ENCODE measurements around the gene PRAMEF18.
"Not testable (repeated sequence)": the region's sequence is repeated elsewhere in the genome, so short reads cannot be mapped to it uniquely, and the experiment has no call there.

PRAMEF18 gene, protein sequence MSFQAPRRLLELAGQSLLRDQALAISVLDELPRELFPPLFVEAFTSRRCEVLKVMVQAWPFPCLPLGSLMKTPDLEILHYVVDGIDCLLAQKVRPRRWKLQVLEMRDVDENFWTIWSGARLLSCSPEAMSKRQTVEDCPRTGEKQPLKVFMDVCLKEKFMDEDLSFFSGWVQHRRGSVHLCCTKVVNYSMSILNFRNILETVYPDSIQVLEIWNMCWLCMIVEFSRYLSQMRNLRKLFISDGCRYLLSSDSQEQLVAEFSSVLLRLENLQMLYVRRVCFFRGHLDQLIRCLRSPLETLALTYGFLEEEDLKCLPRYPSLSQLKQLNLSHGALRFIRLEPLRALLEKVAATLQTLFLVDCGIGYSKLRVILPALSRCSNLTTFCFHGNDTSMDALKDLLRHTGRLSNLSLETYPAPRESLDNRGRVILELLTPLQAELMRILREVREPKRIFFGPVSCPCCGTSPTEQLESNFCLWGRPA

DNA sequence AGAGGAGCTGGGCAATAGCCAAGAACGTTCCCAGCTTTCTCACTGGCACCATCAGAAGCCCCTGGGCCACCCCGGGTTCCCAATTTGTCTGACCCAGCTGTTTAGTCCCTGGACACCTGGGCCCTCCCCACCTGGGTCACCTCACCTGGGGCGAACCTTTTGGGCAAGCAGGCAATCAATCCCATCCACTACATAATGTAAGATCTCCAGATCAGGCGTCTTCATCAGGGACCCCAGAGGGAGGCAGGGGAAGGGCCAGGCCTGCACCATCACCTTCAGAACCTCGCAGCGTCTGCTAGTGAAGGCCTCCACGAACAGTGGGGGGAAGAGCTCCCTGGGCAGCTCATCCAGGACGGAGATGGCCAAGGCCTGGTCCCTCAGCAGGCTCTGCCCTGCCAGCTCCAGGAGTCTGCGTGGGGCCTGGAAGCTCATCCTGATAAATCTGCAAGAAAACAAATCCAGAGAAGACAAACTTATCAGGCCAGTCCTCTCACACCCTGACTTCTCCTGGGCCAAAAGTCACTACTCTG lies at the start of gene PRAMEF18:
PRAMEF18 (minus strand) TSS at position 480 of the 530 bp plus-strand sequence; CDS start at position 432, 48 bp downstream.
- not testable (repeated sequence) for DNase-seq

DNA sequence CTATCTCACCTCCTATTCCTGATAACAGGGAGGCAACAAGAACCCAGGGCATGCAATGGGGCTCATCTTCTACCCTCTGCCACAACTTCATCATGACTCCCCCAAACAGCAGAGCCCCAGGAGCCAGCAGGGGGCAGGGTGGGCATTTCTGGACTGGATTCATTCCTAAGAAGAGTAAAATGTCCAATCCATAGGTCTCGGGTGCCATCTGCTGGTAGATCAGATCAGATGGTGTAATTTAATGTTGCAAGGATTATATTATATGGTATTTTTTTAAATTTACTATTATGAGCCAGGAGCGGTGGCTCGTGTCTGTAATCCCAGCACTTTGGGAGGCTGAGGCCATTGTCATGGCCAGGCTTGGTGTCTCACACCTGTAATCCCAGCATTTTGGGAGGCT lies 39.2 kb upstream of the PRAMEF18 start:
- not testable (repeated sequence) for DNase-seq

DNA sequence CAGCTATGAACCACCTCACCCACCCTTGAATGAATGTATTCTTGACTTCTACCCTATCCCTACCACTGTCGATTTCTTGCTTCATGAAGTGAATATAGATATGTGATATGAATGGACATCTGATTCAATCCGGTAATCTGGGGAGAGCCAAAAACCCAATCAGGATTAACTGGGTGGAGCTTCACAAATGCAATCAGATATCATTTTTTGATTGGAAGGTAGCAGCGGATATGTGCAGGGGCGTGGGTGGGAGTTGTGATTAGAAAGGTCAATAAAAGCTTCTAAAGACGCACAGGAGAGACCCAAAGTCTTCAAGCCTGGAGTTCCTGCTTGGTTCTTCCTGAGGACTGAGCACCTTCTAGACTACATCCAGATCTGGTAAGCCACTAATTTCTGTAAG lies 27.9 kb upstream of the PRAMEF18 start, which contains the start of gene PRAMEF5:
PRAMEF5 (plus strand) TSS at position 301 of the 400 bp plus-strand sequence. CDS start 5,071 bp downstream, outside the sequence.
- DNase-seq = not testable (repeated sequence)

DNA sequence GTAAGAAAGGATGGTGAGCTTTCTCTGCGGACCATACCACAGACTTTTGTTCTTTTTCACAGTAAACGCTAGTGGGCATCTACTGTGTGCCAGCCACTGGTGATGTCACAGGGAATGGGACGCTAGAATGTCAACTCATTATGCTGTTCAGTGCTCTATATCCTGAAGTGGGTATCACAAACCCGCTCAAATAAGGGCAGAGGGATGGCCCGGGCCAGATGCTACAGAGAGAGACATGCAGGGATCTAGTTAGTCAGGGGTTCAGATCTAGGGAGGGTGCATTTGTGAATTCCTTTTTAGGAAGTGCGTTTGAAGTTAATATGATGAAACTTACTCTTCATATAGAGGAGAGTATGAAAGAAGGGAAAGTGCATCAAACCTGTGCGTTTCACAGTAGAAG lies 21.2 kb upstream of the PRAMEF18 start:
- not testable (repeated sequence) for DNase-seq

DNA sequence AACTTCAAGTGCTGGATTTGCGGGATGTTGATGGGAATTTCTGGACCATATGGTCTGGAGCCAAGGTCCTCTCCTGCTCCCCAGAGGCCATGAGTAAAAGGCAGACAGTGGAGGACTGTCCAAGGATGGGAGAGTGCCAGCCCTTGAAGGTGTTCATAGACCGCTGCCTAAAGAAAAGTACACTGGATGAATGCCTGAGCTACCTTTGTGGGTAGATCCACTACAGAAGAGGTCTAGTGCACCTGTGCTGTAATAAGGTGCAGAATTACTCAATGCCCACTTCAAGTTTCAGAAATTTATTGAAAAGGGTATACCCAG lies 20.6 kb upstream of the PRAMEF18 start:
- DNase-seq = not testable (repeated sequence)

DNA sequence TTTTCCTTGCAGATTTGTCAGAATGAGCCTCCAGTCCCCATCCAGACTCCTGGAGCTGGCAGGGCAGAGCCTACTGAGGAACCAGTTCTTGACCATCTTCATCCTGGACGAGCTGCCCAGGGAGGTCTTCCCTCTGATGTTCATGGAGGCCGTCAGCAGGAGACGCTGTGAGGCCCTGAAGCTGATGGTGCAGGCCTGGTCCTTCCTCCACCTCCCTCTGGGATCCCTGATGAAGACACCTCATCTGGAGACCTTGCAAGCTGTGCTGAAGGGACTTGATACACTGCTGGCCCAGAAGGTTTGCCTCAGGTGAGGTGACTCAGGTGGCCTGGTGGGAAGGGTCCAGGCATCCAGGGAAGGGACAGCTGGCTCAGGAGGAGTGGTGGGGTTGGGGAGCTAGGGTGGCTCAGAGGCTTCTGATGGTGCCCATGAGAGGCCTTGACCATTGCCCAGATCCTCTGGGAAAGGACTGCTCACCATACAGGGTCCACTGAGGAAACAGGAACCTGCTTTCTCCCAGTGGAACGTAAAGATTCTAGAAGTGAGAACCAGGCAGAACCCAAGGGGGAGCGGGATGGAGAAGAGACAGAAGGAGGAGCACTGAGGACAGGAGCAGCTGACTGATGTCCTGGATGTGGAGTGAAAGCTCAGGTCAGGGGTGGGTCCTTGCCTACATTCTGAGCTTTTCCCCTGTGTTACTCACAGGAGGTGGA lies 20.0 kb upstream of the PRAMEF18 start:
- not testable (repeated sequence) for DNase-seq

DNA sequence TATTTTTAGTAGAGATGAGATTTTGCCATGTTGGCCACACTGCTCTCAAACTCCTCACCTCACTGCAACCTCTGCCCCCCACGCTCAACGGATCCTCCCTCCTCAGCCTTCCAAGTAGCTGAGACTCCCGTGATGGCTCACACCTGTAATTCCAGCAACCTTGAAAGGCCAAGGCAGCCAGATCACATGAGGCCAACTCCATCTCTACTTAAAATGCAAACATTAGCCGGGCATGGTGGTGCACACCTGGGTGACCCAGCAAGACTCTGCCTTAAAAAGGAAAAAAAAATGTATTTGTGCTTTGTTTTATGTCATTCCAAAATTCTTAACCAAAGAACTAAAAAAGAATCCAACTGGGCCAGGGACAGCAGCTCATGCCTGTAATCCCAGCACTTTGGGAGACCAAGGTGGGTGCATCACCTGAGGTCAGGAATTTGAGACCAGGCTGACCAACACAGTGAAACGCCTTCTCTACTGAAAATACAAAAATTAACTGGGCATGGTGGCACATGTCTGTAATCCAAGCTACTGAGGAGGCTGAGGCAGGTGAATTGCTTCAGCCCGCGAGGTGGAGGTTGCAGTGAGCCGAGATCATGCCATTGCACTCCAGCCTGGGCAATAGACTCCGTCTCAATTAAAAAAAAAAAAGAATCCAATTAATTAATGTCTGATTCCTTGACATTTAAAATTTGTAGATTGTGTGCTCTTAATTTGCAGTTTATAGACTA lies 17.7 kb upstream of the PRAMEF18 start:
- not testable (repeated sequence) for DNase-seq

DNA sequence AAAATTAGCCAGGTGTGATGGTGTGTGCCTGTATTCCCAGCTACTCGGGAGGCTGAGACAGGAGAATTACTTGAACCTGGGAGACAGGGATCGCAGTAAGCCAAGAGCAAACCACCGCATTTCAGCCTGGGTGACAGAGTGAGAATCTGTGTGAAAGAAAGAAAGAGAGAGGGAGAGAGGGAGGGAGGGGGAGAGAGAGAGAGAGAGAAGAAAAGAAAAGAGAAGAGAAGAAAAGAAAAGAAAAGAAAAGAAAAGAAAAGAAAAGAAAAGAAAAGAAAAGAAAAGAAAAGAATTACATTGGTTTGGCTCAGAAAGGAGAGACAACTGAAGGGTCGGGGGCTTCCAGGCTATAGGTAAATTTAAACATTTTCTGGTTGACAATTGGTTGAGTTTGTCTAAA lies 13.7 kb upstream of the PRAMEF18 start:
- not testable (repeated sequence) for DNase-seq

DNA sequence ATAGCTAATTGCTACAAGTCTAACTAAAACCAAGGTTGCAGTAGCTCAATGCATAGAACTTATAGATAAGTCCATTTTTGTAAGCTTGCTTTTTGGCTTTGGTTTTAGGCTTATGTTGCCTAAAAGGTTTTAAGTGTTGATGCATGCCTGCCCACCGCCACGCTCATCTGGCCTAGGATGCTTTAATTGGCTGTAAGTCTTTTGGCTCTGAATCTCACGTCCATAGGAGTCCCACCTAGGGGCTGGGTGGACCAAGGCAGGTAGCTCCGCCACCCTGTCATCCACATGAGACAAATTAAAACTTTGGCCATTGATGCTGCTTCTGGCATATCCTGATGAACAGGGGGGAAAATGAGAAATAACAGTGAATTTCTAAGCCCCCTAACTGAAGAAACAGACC lies 11.6 kb upstream of the PRAMEF18 start:
- not testable (repeated sequence) for DNase-seq

DNA sequence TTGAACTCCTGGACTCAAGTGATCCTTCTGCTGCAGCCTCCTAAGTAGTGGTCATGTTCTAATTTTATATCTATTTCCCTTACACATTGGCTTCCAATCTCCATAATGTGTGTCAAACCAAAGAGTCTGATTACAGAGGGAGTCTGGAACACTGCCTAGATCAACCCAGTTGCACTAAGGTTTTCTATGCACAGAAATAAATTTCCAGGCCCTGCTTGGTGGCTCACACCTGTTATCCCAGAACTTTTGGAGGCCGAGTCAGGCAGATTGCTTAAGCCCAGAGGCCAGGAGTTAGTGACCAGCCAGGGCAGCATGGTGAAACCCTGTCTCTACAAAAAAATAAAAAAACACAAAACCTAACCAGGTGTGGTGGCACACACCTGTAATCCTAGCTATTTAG lies 8.1 kb upstream of the PRAMEF18 start:
- DNase-seq = not testable (repeated sequence)

DNA sequence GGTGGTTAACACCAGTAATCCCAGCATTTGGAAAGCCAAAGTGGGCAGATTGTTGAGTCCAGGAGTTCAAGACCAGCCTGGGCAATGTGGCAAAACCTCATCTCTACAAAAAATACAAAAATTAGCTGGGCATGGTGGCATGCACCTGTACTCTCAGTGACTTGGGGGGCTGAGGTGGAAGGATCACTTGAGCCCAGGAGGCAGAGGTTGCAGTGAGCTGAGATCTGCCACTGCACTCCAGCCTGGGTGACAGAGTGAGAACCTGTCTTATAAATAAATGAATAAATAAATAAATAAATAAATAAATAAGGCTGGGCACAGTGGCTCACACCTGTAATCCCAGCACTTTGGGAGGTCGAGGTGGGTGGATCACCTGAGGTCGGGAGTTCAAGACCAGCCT lies 6.1 kb upstream of the PRAMEF18 start:
- DNase-seq = not testable (repeated sequence)

DNA sequence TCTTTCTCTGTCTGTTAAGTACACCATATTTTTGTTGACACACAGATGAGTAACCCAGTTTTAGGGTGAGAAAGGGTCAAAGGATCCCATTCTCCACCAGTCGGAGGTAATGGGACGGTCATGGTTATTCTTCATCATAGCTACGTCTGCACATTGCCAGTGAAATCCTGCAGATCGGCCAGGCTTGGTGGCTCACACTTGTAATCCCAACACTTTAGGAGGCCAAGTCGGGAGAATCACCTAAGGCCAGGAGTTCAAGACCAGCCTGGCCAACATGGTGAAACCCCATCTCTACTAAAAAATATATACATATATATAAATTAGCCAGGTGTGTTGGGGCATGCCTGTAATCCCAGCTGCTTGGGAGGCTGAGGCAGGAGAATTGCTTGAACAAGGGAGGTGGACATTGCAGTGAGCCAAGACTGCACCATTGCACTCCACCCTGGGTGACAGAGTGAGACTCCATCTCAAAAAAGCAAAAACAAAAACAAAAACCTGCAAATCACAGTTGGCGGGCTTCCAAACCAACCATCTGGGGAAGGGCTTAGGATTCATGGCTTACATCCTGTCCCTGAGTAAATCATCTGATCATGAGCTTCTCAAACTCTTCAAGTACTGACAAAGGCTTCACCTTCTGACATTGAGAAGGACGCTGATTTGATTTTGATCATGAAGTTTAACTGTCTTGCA lies 5.3 kb upstream of the PRAMEF18 start:
- not testable (repeated sequence) for DNase-seq

DNA sequence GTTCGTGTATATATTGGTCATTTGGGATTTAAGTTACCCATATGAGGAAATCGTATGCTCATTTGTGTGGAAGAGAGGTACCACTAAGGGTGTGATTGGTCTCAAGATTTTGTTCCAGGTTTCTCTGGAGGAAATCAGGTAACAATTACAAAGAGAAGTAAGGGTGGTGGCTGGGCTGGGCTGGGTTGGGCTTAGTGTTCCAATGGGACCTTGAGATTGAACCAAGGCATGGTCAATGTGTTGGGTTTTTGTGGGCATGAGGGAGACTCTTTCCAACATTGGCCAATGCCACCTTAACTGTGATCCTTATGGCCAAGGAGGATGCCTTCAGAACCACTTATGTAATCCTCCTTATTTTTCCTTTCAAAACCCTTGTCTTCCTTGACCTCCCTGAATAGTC lies 4.6 kb upstream of the PRAMEF18 start:
- not testable (repeated sequence) for DNase-seq

DNA sequence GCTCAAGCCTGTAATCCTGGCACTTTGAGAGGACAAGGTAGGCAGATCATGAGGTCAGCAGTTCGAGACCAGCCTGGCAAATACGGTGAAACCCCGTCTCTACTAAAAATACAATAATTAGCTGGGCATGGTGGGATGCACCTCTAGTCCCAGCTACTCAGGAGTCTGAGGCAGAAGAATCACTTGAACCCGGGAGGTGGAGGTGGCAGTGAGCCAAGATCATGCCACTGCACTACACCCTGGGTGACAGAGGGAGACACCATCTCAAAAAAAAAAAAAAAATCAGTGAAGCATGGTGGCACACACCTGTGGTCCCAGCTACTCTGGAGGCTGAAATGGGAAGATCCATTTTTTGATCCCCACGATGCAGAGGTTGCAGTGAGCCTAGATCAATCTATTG lies 4.1 kb upstream of the PRAMEF18 start:
- DNase-seq = not testable (repeated sequence)

DNA sequence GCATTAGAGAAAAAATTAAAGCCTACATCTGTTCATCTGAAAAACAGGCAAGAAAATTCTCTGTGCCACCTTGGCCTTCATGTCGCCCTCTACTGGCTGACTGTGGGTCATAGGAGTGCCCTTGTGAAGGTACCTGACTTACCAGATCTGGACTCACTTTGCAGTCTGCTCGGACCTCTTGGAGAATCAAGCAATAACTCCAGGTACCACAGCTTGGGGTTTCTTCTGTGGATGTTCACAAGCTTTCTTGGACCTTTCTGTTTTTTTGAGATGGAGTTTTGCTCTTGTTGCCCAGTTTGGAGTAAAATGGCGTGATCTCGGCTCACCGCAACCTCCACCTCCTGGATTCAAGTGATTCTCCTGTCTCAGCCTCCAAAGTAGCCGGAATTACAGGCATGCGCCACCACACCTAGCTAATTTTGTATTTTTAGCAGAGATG lies 2.4 kb upstream of the PRAMEF18 start:
- no peak for DNase-seq

DNA sequence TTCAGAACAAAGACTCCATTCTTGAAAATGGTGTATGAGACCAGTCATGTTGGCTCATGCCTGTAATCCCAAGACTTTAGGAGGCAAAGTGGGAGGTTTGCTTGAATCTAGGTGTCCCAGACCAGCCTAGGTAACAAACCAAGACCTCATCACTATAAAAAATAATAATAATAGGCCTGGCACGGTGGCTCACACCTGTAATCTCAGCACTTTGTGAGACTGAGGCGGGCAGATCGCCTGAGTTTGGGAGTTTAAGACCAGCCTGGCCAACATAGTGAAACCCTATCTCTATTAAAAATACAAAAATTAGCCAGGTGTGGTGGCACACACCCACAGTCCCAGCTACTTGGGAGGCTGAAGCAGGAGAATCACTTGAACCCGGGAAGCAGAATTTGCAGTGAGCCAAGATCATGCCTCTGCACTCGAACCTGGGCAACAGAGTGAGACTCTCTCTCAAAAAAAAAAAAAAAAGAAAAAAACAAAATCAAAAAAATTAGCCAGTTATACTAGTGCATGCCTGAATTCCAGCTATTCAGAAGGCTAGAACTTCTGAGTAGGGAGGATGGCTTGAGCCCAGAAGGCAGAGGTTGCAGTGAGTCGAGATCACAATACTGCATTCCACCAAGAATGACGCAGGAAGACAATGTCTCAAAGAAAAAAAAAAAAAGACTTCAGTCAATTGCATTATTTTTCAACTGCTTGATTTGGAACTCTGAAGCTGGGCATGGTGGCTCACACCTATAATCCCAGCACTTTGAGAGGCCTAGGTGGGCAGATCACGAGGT lies 1.5 kb upstream of the PRAMEF18 start:
- not testable (repeated sequence) for DNase-seq

DNA sequence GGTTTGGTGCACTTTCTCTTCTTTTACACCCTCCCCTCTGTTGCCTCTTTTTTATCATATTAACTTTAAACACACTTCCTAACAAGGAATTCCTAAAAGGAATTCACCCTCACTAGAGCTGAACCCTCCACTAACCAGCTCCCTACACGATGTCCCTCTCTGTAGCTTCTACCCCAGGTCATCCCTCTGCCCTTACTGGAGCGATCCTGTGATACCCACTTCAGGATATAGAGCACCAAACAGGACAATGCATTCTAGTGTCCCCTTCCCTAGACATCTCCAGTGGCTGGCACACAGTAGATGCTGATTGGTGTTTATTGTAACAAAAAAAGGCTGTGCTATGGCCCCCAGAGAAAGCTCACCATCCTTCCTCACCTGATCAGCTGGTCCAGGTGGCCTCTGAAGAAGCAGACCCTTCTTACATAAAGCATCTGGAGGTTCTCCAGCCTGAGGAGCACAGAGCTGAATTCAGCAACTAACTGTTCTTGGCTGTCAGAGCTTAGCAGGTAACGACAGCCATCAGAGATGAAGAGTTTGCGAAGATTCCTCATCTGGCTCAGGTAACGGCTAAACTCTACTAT lies 1.4 kb downstream of the PRAMEF18 start:
- no peak for DNase-seq

DNA sequence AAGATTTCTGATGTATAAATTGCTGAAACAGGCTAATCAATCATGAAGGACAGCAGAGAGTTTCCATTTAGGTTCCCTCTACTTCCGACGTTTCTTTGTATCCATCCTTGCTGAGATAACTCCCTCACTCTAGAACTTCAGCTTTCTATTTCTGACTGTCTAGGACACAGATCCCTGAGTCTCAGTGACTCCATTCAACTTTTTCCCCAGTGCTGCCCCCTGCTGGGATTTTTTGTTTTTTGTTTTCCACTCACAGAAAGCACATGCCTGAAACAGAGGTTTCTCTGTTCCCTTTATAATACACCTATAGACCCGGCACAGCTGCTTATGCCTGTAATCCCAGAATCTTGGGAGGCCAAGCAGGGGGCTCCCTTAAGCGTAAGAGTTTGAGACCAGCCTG lies 3.2 kb downstream of the PRAMEF18 start:
- not testable (repeated sequence) for DNase-seq

DNA sequence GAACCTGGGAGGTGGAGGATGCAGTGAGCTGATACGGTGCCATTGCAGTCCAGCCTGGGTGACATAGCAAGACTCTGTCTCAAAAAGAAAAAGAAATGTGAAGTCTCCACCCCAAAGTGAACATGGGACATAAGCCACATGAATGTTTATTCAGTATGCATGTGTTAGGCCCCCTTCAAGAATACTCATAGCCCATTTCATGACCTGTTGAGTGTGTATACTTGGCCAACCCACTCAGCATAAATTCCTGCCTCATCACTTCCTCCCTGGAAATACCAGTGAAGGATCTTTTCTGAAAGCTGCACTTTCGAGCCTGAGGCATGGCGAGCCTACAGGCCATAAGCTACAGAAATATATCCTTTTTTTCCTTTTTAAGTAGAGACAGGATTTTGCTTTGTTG lies 6.8 kb downstream of the PRAMEF18 start:
- not testable (repeated sequence) for DNase-seq

DNA sequence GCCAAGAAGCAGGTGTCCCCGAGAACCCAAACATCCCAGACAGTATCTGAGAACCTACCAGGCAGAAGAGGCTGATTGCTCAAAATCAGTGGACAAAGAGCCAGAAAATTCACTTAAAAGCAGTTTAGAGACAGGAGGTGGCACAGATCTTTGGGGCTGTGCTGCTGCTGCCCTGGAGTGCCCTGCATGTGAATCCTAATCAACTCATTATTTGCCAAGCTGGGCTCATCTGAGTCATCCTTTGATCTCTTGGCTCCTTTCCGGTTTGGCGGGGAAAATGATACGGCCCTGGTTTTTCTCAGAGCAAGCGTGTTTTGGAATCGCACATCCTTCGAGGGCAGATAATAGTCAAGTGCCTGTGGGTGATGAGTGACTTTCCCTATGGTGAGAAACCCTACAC lies 9.3 kb downstream of the PRAMEF18 start:
- not testable (repeated sequence) for DNase-seq

DNA sequence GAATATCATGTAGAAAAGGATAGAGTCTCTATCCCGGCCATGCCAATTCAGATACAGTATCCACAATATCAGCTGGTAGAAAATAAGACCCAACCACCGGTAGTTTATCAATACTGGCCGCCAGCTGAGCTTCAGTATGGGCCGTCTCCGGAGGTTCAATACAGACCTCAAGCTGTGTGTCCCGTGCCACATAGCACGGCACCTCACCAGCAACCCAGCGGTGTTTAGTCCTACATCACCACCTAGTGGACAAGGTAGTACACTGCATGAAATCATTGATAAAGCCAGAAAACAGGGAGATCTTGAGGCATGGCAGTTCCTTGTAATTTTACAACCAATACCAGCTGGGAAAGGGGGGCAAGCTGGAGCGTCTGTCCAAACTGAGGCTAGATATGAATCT lies 17.2 kb downstream of the PRAMEF18 start:
- DNase-seq = not testable (repeated sequence)

Measured in HCEC 1CT (cell line).